Coronary artery (tissue), 2 donors: ENCODE data around the gene TACC2.
A peak's percentile ranks its signal among the peaks of the same experiment; 100 is the strongest.
"Not testable (repeated sequence)": the region's sequence is repeated elsewhere in the genome, so short reads cannot be mapped to it uniquely, and the experiment has no call there.

Experiments
- DNase-seq: peaks from one replicate; pipeline ENCODE4 v3.0.0-alpha.2; 2017; ENCODE audit warnings: low spot score
- H3K27ac ChIP-seq, 2 donors: fragments of 200-600 bp; sonication (generic); one replicate each; pipeline ENCODE4 v1.5.1; 2016 to 2019
- H3K4me3 ChIP-seq: fragments of 200-600 bp; sonication (generic); 2 replicates; pipeline ENCODE4 v1.5.1; 2016; ENCODE audit warnings: mild to moderate bottlenecking, moderate library complexity
- CTCF ChIP-seq: fragments of 200-600 bp; sonication (generic); IDR thresholded peaks from one replicate; pipeline ENCODE4 v1.5.1; 2019; ENCODE audit warnings: antibody characterized with exemption

Gene TACC2

DNA sequence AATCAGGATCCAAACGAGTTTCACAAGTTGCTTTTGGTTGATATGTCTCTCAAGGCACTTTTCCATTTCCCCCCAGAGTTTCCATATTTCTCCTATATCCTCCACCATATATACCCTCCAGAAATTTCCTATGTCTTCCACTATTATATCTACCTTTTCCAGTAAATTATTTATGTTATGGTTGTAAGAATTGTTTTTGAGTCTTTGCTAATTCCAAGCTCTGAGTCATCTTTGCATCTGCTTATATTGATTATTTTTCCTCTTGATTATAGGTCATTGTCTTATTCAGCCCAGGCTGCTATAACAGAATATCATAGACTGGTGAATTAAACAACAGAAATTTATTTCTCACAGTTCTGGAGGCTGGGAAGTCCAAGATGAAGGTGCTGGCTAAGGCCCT is 12.7 kb downstream of the TACC2 start:
- Histone ChIP-seq H3K27ac (no peak overlapping the region), H3K4me3 (no peak overlapping the region)
- DNase-seq: no peak
- no peak for TF ChIP-seq CTCF

GRCh38 chr10:122007415-122007814 is 18.5 kb downstream of the TACC2 start:
- no peak for DNase-seq
- H3K27ac ChIP-seq: no peak overlapping the region
- TF ChIP-seq CTCF: no peak
- no peak overlapping the region for H3K4me3 ChIP-seq

GRCh38 chr10:122010405-122011050 is 21.6 kb downstream of the TACC2 start:
- peak overlapping the region; percentile 1 to 45 for H3K27ac ChIP-seq
- no peak for DNase-seq
- H3K4me3 ChIP-seq: no peak overlapping the region
- no peak for TF ChIP-seq CTCF

DNA sequence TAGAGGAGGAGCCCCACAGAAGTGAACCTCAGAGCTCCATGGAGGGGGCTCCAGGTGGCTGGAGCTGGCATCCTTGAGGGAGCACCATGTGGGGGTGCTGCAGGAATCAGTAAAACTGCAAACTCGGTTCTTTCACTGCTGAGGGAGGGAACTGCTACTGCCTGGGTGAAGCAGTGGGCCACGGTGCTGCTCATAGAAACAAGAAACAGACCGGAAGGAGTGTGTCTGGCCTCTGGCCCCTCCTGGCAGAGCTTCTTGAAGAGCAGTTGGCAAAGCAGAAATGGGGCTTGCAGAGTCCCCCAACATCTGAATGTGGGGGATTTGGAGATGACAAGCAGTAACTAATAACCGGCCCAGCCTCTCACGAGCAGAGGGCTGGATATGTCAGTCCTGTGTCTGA is 23.8 kb downstream of the TACC2 start:
- peak overlapping the region in 1 of 2 donors; percentile 46 for H3K27ac ChIP-seq
- TF ChIP-seq CTCF: no peak
- H3K4me3 ChIP-seq: no peak overlapping the region
- DNase-seq: no peak

GRCh38 chr10:122013311-122013780 is 24.4 kb downstream of the TACC2 start:
- Histone ChIP-seq H3K27ac (peak overlapping the region in 1 of 2 donors; percentile 46), H3K4me3 (no peak overlapping the region)
- DNase-seq: no peak
- no peak for TF ChIP-seq CTCF

GRCh38 chr10:122014652-122015248 is 25.8 kb downstream of the TACC2 start:
- DNase-seq: no peak
- no peak for TF ChIP-seq CTCF
- H3K27ac ChIP-seq: no peak overlapping the region
- no peak overlapping the region for H3K4me3 ChIP-seq

DNA sequence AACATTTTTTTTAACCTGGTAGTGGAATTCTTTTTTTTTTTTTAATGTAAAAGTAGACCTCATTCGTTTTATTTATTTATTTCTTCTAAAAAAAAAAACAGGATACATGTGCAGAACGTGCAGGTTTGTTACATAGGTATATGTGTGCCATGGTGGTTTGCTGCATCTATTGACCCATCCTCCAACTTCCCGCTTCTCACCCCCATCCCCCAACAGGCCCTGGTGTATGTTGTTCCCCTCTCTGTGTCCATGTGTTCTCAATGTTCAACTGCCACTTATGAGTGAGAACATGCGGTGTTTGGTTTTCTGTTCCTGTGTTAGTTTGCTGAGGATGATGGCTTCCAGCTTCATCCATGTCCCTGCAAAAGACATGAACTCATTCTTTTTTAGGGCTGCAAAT is 29.0 kb downstream of the TACC2 start:
- not testable (repeated sequence) for DNase-seq, H3K27ac ChIP-seq, H3K4me3 ChIP-seq
